ENCODE measurements around the gene STING1.

DNA sequence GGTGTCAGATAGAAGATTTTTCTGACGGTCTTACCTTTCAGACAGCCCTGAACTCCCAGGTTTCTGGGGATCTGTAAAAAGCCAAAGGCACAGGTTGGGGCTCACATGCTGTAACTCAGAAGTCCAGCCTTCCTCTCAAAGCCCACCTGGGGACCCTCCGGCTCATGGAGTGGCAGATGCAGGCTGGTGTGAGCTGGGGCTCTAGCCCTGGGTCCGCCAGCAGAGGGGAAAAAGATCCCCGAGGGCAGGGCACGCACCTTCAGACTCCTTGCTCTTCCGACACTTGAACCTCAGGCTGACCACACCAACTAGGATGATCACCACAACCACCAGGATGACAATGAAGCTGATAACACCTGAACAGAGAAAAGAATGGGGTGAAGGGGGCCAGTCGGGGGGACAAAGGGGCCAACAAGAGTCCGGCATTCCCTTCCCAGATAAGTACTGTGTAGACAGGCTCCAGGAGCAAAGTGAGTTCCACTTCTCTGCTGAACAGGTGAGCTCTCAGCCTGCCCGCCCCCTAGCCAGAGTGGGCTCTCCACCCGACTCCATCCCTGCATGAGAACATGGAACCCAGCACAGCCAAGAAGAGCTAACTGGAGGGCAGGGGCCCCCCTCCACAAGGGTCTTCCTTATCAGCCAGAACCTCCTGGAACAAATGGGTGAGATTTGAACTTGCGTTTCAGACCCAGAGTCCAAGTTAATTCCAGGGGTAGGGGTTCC lies 27.8 kb downstream of the STING1 start:
- TF ChIP-seq POLR2A (IDR thresholded peaks at IDR 0.05; ENCODE audit: insufficient read depth in 1 of 2, low read depth in 2 of 2, low read length in 2 of 2) (no peak), FOXK1 (CRISPR knock-in tag; IDR thresholded peaks at IDR 0.05; ENCODE audit: borderline replicate concordance, low read depth) (no peak), ZNF121 (CRISPR knock-in tag; IDR thresholded peaks at IDR 0.05) (no peak), ZFX (CRISPR knock-in tag; IDR thresholded peaks at IDR 0.05; ENCODE audit: low read depth) (no peak), HMG20A (CRISPR knock-in tag; IDR thresholded peaks at IDR 0.05; ENCODE audit: borderline replicate concordance) (no peak), KDM4B (CRISPR knock-in tag; IDR thresholded peaks at IDR 0.05) (no peak), SOX13 (IDR thresholded peaks at IDR 0.05) (no peak), SOX13 (CRISPR knock-in tag; conservative IDR thresholded peaks at IDR 0.05 in 1 of 2, IDR thresholded peaks at IDR 0.05 in 1 of 2) (no peak), KDM2A (CRISPR knock-in tag; IDR thresholded peaks at IDR 0.05; ENCODE audit: borderline replicate concordance, low read depth) (no peak)
- TF ChIP-seq, protein P1, sequence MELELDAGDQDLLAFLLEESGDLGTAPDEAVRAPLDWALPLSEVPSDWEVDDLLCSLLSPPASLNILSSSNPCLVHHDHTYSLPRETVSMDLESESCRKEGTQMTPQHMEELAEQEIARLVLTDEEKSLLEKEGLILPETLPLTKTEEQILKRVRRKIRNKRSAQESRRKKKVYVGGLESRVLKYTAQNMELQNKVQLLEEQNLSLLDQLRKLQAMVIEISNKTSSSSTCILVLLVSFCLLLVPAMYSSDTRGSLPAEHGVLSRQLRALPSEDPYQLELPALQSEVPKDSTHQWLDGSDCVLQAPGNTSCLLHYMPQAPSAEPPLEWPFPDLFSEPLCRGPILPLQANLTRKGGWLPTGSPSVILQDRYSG (CRISPR knock-in tag; IDR thresholded peaks at IDR 0.05): no peak
- TF ChIP-seq, protein P2, sequence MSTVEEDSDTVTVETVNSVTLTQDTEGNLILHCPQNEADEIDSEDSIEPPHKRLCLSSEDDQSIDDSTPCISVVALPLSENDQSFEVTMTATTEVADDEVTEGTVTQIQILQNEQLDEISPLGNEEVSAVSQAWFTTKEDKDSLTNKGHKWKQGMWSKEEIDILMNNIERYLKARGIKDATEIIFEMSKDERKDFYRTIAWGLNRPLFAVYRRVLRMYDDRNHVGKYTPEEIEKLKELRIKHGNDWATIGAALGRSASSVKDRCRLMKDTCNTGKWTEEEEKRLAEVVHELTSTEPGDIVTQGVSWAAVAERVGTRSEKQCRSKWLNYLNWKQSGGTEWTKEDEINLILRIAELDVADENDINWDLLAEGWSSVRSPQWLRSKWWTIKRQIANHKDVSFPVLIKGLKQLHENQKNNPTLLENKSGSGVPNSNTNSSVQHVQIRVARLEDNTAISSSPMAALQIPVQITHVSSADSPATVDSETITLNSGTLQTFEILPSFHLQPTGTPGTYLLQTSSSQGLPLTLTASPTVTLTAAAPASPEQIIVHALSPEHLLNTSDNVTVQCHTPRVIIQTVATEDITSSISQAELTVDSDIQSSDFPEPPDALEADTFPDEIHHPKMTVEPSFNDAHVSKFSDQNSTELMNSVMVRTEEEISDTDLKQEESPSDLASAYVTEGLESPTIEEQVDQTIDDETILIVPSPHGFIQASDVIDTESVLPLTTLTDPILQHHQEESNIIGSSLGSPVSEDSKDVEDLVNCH (CRISPR knock-in tag; IDR thresholded peaks at IDR 0.05): no peak
- TF ChIP-seq, protein P3, sequence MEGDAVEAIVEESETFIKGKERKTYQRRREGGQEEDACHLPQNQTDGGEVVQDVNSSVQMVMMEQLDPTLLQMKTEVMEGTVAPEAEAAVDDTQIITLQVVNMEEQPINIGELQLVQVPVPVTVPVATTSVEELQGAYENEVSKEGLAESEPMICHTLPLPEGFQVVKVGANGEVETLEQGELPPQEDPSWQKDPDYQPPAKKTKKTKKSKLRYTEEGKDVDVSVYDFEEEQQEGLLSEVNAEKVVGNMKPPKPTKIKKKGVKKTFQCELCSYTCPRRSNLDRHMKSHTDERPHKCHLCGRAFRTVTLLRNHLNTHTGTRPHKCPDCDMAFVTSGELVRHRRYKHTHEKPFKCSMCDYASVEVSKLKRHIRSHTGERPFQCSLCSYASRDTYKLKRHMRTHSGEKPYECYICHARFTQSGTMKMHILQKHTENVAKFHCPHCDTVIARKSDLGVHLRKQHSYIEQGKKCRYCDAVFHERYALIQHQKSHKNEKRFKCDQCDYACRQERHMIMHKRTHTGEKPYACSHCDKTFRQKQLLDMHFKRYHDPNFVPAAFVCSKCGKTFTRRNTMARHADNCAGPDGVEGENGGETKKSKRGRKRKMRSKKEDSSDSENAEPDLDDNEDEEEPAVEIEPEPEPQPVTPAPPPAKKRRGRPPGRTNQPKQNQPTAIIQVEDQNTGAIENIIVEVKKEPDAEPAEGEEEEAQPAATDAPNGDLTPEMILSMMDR (CRISPR knock-in tag; IDR thresholded peaks at IDR 0.05): no peak
- TF ChIP-seq, protein P4, sequence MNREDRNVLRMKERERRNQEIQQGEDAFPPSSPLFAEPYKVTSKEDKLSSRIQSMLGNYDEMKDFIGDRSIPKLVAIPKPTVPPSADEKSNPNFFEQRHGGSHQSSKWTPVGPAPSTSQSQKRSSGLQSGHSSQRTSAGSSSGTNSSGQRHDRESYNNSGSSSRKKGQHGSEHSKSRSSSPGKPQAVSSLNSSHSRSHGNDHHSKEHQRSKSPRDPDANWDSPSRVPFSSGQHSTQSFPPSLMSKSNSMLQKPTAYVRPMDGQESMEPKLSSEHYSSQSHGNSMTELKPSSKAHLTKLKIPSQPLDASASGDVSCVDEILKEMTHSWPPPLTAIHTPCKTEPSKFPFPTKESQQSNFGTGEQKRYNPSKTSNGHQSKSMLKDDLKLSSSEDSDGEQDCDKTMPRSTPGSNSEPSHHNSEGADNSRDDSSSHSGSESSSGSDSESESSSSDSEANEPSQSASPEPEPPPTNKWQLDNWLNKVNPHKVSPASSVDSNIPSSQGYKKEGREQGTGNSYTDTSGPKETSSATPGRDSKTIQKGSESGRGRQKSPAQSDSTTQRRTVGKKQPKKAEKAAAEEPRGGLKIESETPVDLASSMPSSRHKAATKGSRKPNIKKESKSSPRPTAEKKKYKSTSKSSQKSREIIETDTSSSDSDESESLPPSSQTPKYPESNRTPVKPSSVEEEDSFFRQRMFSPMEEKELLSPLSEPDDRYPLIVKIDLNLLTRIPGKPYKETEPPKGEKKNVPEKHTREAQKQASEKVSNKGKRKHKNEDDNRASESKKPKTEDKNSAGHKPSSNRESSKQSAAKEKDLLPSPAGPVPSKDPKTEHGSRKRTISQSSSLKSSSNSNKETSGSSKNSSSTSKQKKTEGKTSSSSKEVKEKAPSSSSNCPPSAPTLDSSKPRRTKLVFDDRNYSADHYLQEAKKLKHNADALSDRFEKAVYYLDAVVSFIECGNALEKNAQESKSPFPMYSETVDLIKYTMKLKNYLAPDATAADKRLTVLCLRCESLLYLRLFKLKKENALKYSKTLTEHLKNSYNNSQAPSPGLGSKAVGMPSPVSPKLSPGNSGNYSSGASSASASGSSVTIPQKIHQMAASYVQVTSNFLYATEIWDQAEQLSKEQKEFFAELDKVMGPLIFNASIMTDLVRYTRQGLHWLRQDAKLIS (CRISPR knock-in tag; IDR thresholded peaks at IDR 0.05): no peak
- TF ChIP-seq, protein P5, sequence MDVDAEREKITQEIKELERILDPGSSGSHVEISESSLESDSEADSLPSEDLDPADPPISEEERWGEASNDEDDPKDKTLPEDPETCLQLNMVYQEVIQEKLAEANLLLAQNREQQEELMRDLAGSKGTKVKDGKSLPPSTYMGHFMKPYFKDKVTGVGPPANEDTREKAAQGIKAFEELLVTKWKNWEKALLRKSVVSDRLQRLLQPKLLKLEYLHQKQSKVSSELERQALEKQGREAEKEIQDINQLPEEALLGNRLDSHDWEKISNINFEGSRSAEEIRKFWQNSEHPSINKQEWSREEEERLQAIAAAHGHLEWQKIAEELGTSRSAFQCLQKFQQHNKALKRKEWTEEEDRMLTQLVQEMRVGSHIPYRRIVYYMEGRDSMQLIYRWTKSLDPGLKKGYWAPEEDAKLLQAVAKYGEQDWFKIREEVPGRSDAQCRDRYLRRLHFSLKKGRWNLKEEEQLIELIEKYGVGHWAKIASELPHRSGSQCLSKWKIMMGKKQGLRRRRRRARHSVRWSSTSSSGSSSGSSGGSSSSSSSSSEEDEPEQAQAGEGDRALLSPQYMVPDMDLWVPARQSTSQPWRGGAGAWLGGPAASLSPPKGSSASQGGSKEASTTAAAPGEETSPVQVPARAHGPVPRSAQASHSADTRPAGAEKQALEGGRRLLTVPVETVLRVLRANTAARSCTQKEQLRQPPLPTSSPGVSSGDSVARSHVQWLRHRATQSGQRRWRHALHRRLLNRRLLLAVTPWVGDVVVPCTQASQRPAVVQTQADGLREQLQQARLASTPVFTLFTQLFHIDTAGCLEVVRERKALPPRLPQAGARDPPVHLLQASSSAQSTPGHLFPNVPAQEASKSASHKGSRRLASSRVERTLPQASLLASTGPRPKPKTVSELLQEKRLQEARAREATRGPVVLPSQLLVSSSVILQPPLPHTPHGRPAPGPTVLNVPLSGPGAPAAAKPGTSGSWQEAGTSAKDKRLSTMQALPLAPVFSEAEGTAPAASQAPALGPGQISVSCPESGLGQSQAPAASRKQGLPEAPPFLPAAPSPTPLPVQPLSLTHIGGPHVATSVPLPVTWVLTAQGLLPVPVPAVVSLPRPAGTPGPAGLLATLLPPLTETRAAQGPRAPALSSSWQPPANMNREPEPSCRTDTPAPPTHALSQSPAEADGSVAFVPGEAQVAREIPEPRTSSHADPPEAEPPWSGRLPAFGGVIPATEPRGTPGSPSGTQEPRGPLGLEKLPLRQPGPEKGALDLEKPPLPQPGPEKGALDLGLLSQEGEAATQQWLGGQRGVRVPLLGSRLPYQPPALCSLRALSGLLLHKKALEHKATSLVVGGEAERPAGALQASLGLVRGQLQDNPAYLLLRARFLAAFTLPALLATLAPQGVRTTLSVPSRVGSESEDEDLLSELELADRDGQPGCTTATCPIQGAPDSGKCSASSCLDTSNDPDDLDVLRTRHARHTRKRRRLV (CRISPR knock-in tag; IDR thresholded peaks at IDR 0.05): no peak
- TF ChIP-seq, protein P6, sequence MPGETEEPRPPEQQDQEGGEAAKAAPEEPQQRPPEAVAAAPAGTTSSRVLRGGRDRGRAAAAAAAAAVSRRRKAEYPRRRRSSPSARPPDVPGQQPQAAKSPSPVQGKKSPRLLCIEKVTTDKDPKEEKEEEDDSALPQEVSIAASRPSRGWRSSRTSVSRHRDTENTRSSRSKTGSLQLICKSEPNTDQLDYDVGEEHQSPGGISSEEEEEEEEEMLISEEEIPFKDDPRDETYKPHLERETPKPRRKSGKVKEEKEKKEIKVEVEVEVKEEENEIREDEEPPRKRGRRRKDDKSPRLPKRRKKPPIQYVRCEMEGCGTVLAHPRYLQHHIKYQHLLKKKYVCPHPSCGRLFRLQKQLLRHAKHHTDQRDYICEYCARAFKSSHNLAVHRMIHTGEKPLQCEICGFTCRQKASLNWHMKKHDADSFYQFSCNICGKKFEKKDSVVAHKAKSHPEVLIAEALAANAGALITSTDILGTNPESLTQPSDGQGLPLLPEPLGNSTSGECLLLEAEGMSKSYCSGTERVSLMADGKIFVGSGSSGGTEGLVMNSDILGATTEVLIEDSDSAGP (CRISPR knock-in tag; IDR thresholded peaks at IDR 0.05; ENCODE audit: borderline replicate concordance): no peak

Data from HepG2 (cell line).